ENCODE results near the gene ZNF587B. TPM values are rescaled to one million over a fixed set of nuclear protein-coding genes. Genes with fewer than 3 reads are reported as not detected.
"Not testable (repeated sequence)": the region's sequence is repeated elsewhere in the genome, so short reads cannot be mapped to it uniquely, and the experiment has no call there.

The ZNF587B gene
- total RNA-seq, 1 experiment from 2014 or later, result 43.2 TPM

DNA sequence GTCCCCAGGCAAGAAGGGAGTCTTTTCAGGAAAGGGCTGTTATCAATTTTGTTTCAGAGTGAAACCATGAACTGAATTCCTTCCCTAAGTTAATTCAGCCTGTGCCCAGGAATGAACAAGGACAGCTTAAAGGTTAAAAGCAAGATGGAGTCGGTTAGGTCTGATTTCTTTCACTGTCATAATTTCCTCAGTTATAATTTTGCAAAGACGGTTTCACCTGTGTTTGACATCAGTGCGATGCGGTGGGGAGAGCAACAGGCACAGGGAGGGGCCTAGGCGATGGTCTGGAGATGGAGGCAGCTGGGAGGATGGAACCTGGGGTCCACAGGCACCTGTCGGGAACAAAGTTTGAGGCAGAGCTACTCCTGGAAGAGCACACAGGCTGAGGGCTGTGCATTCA is 9.5 kb upstream of the ZNF587B start:
- Mint-ChIP-seq H3K4me3 (peak overlapping the region; percentile 97), H3K27ac (peak overlapping the region; percentile 96), H3K27me3 (ENCODE audit: low read depth) (no peaks in the 10 kb centered on the region), H3K4me1 (peaks cover 54% of the 10 kb centered on the region), H3K36me3 (peaks cover 13% of the 10 kb centered on the region), H3K9me3 (no peaks in the 10 kb centered on the region)
- DNase-seq (ENCODE audit: low spot score), result no peak
- no peak for TF ChIP-seq ESRRA (CRISPR knock-in tag; IDR thresholded peaks at IDR 0.05; ENCODE audit: borderline replicate concordance)
- TF ChIP-seq, protein P1, sequence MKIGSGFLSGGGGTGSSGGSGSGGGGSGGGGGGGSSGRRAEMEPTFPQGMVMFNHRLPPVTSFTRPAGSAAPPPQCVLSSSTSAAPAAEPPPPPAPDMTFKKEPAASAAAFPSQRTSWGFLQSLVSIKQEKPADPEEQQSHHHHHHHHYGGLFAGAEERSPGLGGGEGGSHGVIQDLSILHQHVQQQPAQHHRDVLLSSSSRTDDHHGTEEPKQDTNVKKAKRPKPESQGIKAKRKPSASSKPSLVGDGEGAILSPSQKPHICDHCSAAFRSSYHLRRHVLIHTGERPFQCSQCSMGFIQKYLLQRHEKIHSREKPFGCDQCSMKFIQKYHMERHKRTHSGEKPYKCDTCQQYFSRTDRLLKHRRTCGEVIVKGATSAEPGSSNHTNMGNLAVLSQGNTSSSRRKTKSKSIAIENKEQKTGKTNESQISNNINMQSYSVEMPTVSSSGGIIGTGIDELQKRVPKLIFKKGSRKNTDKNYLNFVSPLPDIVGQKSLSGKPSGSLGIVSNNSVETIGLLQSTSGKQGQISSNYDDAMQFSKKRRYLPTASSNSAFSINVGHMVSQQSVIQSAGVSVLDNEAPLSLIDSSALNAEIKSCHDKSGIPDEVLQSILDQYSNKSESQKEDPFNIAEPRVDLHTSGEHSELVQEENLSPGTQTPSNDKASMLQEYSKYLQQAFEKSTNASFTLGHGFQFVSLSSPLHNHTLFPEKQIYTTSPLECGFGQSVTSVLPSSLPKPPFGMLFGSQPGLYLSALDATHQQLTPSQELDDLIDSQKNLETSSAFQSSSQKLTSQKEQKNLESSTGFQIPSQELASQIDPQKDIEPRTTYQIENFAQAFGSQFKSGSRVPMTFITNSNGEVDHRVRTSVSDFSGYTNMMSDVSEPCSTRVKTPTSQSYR (CRISPR knock-in tag; IDR thresholded peaks at IDR 0.05), result peak; percentile 22; the same call in 1 of the 2 replicates
- no peak for ATAC-seq
- POLR2A ChIA-PET, result no interaction called here
- CTCF ChIA-PET, result interaction anchor here (2.6 kb wide), 1 partner anchor 16 kb away, joined by 12 read pairs; no protein-coding TSS in a partner anchor

DNA sequence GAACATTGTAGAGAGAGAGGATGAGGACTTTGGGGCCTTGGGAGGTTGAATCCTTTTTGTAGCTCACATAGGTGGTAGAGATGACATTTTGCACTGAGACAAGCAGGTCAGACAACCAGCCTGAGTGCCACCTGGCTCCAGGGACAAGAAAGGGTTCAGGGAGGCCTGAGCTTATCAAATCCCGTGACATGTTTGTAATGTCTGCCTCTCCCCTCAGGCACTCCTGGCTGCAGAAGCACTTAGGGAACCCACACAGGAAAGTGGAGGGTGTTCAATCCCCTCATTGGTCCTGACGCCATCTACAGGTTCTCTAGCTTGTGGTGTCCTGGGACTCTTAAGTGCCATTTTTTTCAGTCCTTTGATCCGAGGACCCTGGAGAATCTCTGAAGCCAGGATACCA is 9.0 kb upstream of the ZNF587B start:
- H3K9me3 Mint-ChIP-seq; H3K27me3 Mint-ChIP-seq (ENCODE audit: low read depth); ATAC-seq; CTCF ChIA-PET; DNase-seq (ENCODE audit: low spot score): not testable (repeated sequence)
- peaks cover 52% of the 10 kb centered on the region for H3K4me1 Mint-ChIP-seq
- POLR2A ChIA-PET, result interaction anchor here (0.6 kb wide), 1 partner anchor 32 kb away, joined by 8 read pairs; no protein-coding TSS in a partner anchor
- H3K27ac Mint-ChIP-seq, result peak overlapping the region; percentile 96
- H3K4me3 Mint-ChIP-seq, result peak overlapping the region; percentile 97
- peaks cover 16% of the 10 kb centered on the region for H3K36me3 Mint-ChIP-seq

DNA sequence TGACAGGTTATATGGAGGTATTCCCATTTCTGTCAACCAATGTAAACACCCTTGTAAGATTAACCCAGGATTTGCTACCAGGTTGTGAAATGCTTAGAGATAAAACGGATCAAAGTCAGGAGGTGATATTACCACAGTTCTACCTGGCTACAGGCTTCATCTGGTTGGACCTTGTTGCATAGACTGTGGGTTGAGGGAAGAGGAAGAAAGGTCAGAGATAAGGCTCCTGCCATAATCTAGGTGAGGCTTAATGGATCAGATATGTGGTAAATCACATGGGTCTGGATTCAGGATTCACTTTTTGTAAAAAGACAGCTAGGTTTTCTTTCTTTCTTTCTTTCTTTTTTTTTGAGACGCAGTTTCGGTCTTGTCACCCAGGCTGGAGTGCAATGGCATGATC is 8.6 kb upstream of the ZNF587B start:
- ChIA-PET CTCF (interaction anchor here (0.6 kb wide), 1 partner anchor 28 kb away, joined by 4 read pairs; the partner anchor contains the start of gene ZNF587), POLR2A (interaction anchor here (0.6 kb wide), 1 partner anchor 31 kb away, joined by 8 read pairs; no protein-coding TSS in a partner anchor)
- not testable (repeated sequence) for H3K4me3 Mint-ChIP-seq; H3K27me3 Mint-ChIP-seq (ENCODE audit: low read depth); H3K9me3 Mint-ChIP-seq; ATAC-seq; H3K27ac Mint-ChIP-seq; DNase-seq (ENCODE audit: low spot score)
- peaks cover 18% of the 10 kb centered on the region for H3K36me3 Mint-ChIP-seq
- peaks cover 49% of the 10 kb centered on the region for H3K4me1 Mint-ChIP-seq

- ATAC-seq; CTCF ChIA-PET; H3K27me3 Mint-ChIP-seq (ENCODE audit: low read depth); POLR2A ChIA-PET; H3K9me3 Mint-ChIP-seq; DNase-seq (ENCODE audit: low spot score); H3K4me3 Mint-ChIP-seq: not testable (repeated sequence)
- Mint-ChIP-seq H3K4me1 (peaks cover 45% of the 10 kb centered on the region), H3K36me3 (peaks cover 20% of the 10 kb centered on the region), H3K27ac (peak overlapping the region; percentile 72)
Measured at GRCh38 chr19:57823155-57823554, 6.9 kb upstream of the ZNF587B start.

DNA sequence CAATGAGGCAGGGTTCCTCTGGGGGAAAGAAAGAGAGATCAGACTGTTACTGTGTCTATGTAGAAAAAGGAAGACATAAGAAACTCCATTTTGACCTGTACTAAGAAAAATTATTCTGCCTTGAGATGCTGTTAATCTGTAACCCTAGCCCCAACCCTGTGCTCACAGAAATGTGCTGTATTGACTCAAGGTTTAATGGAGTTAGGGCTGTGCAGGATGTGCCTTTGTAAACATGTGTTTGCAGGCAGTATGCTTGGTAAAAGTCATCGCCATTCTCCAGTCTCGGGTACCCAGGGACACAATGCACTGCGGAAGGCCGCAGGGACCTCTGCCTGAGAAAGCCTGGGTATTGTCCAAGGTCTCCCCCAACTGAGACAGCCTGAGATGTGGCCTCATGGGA is 6.5 kb upstream of the ZNF587B start:
- H3K9me3 Mint-ChIP-seq; DNase-seq (ENCODE audit: low spot score); CTCF ChIA-PET; POLR2A ChIA-PET; H3K27me3 Mint-ChIP-seq (ENCODE audit: low read depth); H3K4me3 Mint-ChIP-seq; ATAC-seq: not testable (repeated sequence)
- Mint-ChIP-seq H3K4me1 (peaks cover 40% of the 10 kb centered on the region), H3K36me3 (peaks cover 20% of the 10 kb centered on the region), H3K27ac (peak overlapping the region; percentile 72)

- Mint-ChIP-seq H3K4me3 (no peak overlapping the region), H3K9me3 (no peaks in the 10 kb centered on the region), H3K27me3 (ENCODE audit: low read depth) (no peaks in the 10 kb centered on the region), H3K27ac (no peak overlapping the region; the same call in 1 of the 2 replicates), H3K4me1 (peaks cover 37% of the 10 kb centered on the region), H3K36me3 (peaks cover 16% of the 10 kb centered on the region)
- ChIA-PET POLR2A (no interaction called here), CTCF (no interaction called here)
- ATAC-seq (no peak), DNase-seq (ENCODE audit: low spot score) (no peak)
- TF ChIP-seq, protein P2, sequence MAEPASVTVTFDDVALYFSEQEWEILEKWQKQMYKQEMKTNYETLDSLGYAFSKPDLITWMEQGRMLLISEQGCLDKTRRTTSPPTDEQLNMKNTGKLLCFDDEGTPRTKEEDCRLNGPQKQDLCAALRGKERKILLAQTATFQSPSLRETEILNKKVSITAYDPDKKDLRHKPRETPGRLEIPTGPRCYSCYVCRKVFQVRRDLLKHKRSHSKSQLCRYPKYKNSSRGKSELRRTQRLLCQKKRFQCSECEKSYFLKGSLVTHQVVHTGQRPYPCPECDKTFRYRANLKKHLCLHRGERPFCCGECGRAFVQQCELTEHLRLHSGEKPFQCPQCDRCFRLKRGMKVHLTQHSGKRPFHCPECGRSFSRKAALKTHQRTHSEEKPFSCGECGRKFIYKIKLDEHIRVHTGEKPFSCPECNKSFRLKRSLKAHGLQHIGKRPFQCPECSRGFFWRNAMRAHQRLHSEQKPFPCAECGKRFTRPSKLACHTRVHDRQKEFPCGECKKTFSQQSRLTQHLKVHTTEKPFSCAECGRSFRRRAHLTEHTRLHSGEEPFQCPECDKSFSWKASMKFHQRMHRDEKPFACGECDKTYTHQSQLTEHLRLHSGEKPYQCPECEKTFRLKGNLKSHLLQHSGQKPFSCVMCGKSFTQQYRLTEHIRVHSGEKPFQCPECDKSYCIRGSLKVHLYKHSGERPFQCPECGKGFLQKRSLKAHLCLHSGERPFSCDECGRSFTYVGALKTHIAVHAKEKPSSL (CRISPR knock-in tag; conservative IDR thresholded peaks at IDR 0.05), result no peak
- no peak for TF ChIP-seq GABPB1 (CRISPR knock-in tag; IDR thresholded peaks at IDR 0.05)
- no peak for TF ChIP-seq ZNF532 (CRISPR knock-in tag; IDR thresholded peaks at IDR 0.05; ENCODE audit: borderline replicate concordance)
- no peak for TF ChIP-seq MLX (CRISPR knock-in tag; IDR thresholded peaks at IDR 0.05)
- TF ChIP-seq ATF1 (CRISPR knock-in tag; IDR thresholded peaks at IDR 0.05), result no peak
- TF ChIP-seq ETV6 (CRISPR knock-in tag; IDR thresholded peaks at IDR 0.05), result no peak
- TF ChIP-seq RORB (CRISPR knock-in tag; IDR thresholded peaks at IDR 0.05), result no peak
- no peak for TF ChIP-seq FOXP1 (CRISPR knock-in tag; IDR thresholded peaks at IDR 0.05; ENCODE audit: borderline replicate concordance)
- TF ChIP-seq, protein P3, sequence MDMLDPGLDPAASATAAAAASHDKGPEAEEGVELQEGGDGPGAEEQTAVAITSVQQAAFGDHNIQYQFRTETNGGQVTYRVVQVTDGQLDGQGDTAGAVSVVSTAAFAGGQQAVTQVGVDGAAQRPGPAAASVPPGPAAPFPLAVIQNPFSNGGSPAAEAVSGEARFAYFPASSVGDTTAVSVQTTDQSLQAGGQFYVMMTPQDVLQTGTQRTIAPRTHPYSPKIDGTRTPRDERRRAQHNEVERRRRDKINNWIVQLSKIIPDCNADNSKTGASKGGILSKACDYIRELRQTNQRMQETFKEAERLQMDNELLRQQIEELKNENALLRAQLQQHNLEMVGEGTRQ (CRISPR knock-in tag; IDR thresholded peaks at IDR 0.05), result no peak
Measured at GRCh38 chr19:57825511-57825910, 4.6 kb upstream of the ZNF587B start.

All from WTC11 (cell line).